RWPE2 (cell line): Measurements from ENCODE around the gene C1orf115.

Experiments
- ATAC-seq: fragments of 200-7000 bp; cut with Tn5 transposase; 3 replicates; pipeline ENCODE4 v1.9.1; 2021; ENCODE audit warnings: low read depth
- DNase-seq: peaks from one replicate; pipeline ENCODE4 v3.0.0-alpha.2; 2020; ENCODE audit warnings: low spot score
- H3K27ac ChIP-seq: fragments of 450-650 bp; 2 replicates; pipeline ENCODE4 v1.5.1; 2017; ENCODE audit warnings: mild to moderate bottlenecking; ENCODE audit not compliant: poor library complexity, severe bottlenecking
- H3K27me3 ChIP-seq: fragments of 250-450 bp; sonication (Bioruptor Pico); 2 replicates; pipeline ENCODE4 v1.5.1; 2021; ENCODE audit warnings: mild to moderate bottlenecking, moderate library complexity; ENCODE audit not compliant: insufficient read depth, poor library complexity, severe bottlenecking
- H3K36me3 ChIP-seq: fragments of 250-450 bp; sonication (Bioruptor Pico); 2 replicates; pipeline ENCODE4 v1.5.1; 2020; ENCODE audit warnings: low read depth, mild to moderate bottlenecking, moderate library complexity
- H3K4me1 ChIP-seq: fragments of 250-450 bp; sonication (Bioruptor Pico); 2 replicates; pipeline ENCODE4 v1.5.1; 2021; ENCODE audit warnings: mild to moderate bottlenecking, moderate library complexity; ENCODE audit not compliant: insufficient read depth, poor library complexity, severe bottlenecking
- H3K4me3 ChIP-seq: fragments of 250-450 bp; sonication (Bioruptor Pico); 2 replicates; pipeline ENCODE4 v1.5.1; 2021; ENCODE audit warnings: mild to moderate bottlenecking, moderate library complexity; ENCODE audit not compliant: severe bottlenecking
- H3K9me3 ChIP-seq: fragments of 250-450 bp; sonication (Bioruptor Pico); 2 replicates; pipeline ENCODE4 v1.5.1; 2021; ENCODE audit warnings: mild to moderate bottlenecking, moderate library complexity; ENCODE audit not compliant: severe bottlenecking
- CTCF ChIP-seq: fragments of 450-650 bp; IDR thresholded peaks from one replicate; pipeline ENCODE4 v1.5.1; 2017; ENCODE audit warnings: mild to moderate bottlenecking, moderate library complexity; ENCODE audit not compliant: poor library complexity, severe bottlenecking

C1orf115 gene

GRCh38 chr1:220655961-220656740 lies 34.0 kb upstream of the C1orf115 start:
- H3K4me3 ChIP-seq = no peak overlapping the region
- H3K4me1 ChIP-seq = no peaks in the 10 kb centered on the region
- TF ChIP-seq CTCF = no peak
- H3K36me3 ChIP-seq = no peaks in the 10 kb centered on the region
- no peaks in the 10 kb centered on the region for H3K27me3 ChIP-seq
- DNase-seq = no peak
- no peak overlapping the region for H3K27ac ChIP-seq
- no peaks in the 10 kb centered on the region for H3K9me3 ChIP-seq
- no peak for ATAC-seq

GRCh38 chr1:220666349-220666748 lies 23.8 kb upstream of the C1orf115 start:
- no peaks in the 10 kb centered on the region for H3K27me3 ChIP-seq
- DNase-seq = no peak
- H3K4me1 ChIP-seq = no peaks in the 10 kb centered on the region
- H3K36me3 ChIP-seq = no peaks in the 10 kb centered on the region
- no peaks in the 10 kb centered on the region for H3K9me3 ChIP-seq
- no peak overlapping the region for H3K27ac ChIP-seq
- H3K4me3 ChIP-seq = no peak overlapping the region
- no peak for ATAC-seq
- TF ChIP-seq CTCF = no peak

DNA sequence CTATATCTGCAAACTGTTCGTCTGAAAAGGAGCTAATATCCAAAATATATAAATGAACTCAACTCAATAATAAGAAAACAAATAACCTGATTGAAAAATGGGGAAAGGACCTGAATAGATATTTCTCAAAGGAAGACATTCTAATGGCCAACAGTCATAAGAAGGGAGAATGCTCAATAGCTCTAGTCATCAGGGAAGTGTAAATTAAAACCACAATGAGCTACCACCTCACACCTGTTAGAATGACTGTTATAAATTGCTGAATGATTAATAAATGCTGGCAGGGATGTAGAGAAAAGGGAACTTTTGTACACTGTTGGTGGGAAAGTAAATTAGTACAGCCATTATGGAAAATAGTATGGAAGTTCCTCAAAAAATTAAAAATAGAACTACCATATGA lies 21.2 kb upstream of the C1orf115 start:
- Histone ChIP-seq H3K9me3 (no peaks in the 10 kb centered on the region), H3K4me1 (no peaks in the 10 kb centered on the region), H3K36me3 (no peaks in the 10 kb centered on the region), H3K4me3 (no peak overlapping the region), H3K27ac (no peak overlapping the region), H3K27me3 (no peaks in the 10 kb centered on the region)
- TF ChIP-seq CTCF = no peak
- ATAC-seq (no peak), DNase-seq (no peak)

- ATAC-seq = no peak
- no peaks in the 10 kb centered on the region for H3K27me3 ChIP-seq
- H3K4me1 ChIP-seq = no peaks in the 10 kb centered on the region
- DNase-seq = no peak
- no peaks in the 10 kb centered on the region for H3K9me3 ChIP-seq
- H3K36me3 ChIP-seq = no peaks in the 10 kb centered on the region
- no peak overlapping the region for H3K4me3 ChIP-seq
- H3K27ac ChIP-seq = no peak overlapping the region
- TF ChIP-seq CTCF = no peak
Observed at GRCh38 chr1:220670365-220670764, 19.8 kb upstream of the C1orf115 start.

- Histone ChIP-seq H3K4me3 (no peak overlapping the region), H3K27ac (no peak overlapping the region)
Observed at GRCh38 chr1:220673921-220674320, 16.2 kb upstream of the C1orf115 start.

More at GRCh38 chr1:220673921-220674320, 16.2 kb upstream of the C1orf115 start:
- TF ChIP-seq CTCF = no peak
- Histone ChIP-seq H3K36me3 (no peaks in the 10 kb centered on the region), H3K4me1 (no peaks in the 10 kb centered on the region), H3K9me3 (no peaks in the 10 kb centered on the region), H3K27me3 (no peaks in the 10 kb centered on the region)
- no peak for DNase-seq
- no peak for ATAC-seq
